B cell (primary cell): ENCODE measurements around the gene GABRD.

ENCODE experiments used
- CTCF ChIP-seq: fragments of 200-600 bp; IDR thresholded peaks from one replicate; pipeline ENCODE4 v1.8.0; 2022; ENCODE audit warnings: antibody characterized with exemption, mild to moderate bottlenecking
- EZH2 ChIP-seq: IDR thresholded peaks from 2 replicates; pipeline ENCODE4 v1.6.1; 2012; ENCODE audit warnings: borderline replicate concordance, low read depth, mild to moderate bottlenecking, moderate library complexity, low read length; ENCODE audit not compliant: insufficient read depth, poor library complexity, severe bottlenecking

- no peak for TF ChIP-seq EZH2
- TF ChIP-seq CTCF: no peak
Observed at GRCh38 chr1:2046953-2047748, 28.0 kb downstream of the GABRD start.
